HG03139 (cell line): ENCODE measurements around the gene MOB3B.
A peak's percentile ranks its signal among the peaks of the same experiment; 100 is the strongest.

Experiments used
- ATAC-seq: cut with Tn5 transposase; IDR thresholded peaks from one replicate; pipeline ENCODE4 v1.9.1; 2021; ENCODE audit not compliant: unreplicated experiment

Gene MOB3B

GRCh38 chr9:27347889-27348288 is 181.7 kb downstream of the MOB3B start:
- ATAC-seq, result no peak

- ATAC-seq, result no peak
Measured at GRCh38 chr9:27344776-27345175, 184.8 kb downstream of the MOB3B start.

- ATAC-seq, result no peak
Measured at GRCh38 chr9:27341545-27342294, 187.9 kb downstream of the MOB3B start.

- no peak for ATAC-seq
Measured at GRCh38 chr9:27340961-27341511, 188.6 kb downstream of the MOB3B start.

- no peak for ATAC-seq
Measured at GRCh38 chr9:27340285-27340674, 189.3 kb downstream of the MOB3B start.

GRCh38 chr9:27339661-27340284 is 189.8 kb downstream of the MOB3B start:
- ATAC-seq, result no peak

- ATAC-seq, result no peak
Measured at GRCh38 chr9:27338527-27338903, 191.1 kb downstream of the MOB3B start.

GRCh38 chr9:27337833-27338526 is 191.6 kb downstream of the MOB3B start:
- ATAC-seq, result no peak

DNA sequence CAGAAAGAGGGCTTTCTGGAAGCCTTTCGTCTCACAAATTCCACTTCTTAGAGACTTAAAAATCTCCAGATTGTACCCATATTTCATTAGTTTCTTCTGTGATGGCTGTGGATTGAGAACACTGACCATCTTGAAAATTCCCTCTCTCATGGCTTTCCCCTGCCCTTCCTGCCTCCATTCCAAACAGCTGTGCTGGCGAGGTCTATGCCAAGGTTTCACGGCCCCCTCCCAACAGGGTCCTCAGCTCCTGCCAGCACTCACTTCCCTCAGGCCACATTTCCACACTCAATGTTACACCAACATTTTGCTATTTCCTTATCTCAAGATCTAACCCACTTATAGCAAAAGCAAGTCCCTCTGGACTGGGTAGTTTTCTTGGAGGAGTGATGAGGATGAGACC is 192.4 kb downstream of the MOB3B start:
- ATAC-seq, result no peak

- no peak for ATAC-seq
Measured at GRCh38 chr9:27336829-27337228, 192.8 kb downstream of the MOB3B start.

- no peak for ATAC-seq
Measured at GRCh38 chr9:27336126-27336525, 193.5 kb downstream of the MOB3B start.

- ATAC-seq, result no peak
Measured at GRCh38 chr9:27335075-27335474, 194.5 kb downstream of the MOB3B start.

- ATAC-seq, result peak; percentile 55
Measured at GRCh38 chr9:27333241-27334052, 196.2 kb downstream of the MOB3B start.

DNA sequence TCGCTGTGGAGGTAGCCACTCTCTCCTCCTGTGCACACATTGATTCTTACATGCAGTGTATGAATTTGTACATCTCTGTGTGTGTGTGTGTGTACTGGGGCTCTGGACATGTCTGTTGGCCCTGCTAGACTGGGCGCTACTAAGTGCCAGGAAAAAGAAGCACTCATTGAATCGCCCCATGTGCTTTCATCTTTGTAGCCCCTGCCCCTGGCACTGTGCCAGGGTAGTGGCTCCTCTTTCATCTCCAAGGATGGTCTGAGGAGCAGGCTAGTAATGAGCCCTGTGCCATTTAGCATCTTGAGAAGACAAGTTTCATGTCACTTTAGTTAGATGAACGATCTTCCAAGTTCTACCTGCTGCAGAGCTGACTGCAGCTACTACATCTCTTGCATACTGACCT is 198.2 kb downstream of the MOB3B start:
- no peak for ATAC-seq

- no peak for ATAC-seq
Measured at GRCh38 chr9:27329291-27329690, 200.3 kb downstream of the MOB3B start.

- no peak for ATAC-seq
Measured at GRCh38 chr9:27328483-27328882, 201.1 kb downstream of the MOB3B start.

GRCh38 chr9:27311184-27311583 is 218.4 kb downstream of the MOB3B start:
- no peak for ATAC-seq

- ATAC-seq, result no peak
Measured at GRCh38 chr9:27310582-27310981, 219.0 kb downstream of the MOB3B start.

GRCh38 chr9:27308691-27309390 is 220.8 kb downstream of the MOB3B start:
- ATAC-seq, result no peak

- ATAC-seq, result no peak
Measured at GRCh38 chr9:27304521-27304920, 225.1 kb downstream of the MOB3B start.
